Panc1 (cell line): Measurements from ENCODE around the gene MLLT3. TPM values are rescaled to one million over a fixed set of nuclear protein-coding genes. Genes with fewer than 3 reads are reported as not detected.

ENCODE experiments used
- ATAC-seq: fragments of 200-7000 bp; cut with Tn5 transposase; 2 replicates; pipeline ENCODE4 v1.9.1; 2020; ENCODE audit warnings: mild to moderate bottlenecking, moderate library complexity
- BruUV-seq: library from RNA; stranded (reverse); fragments of 400-500 nt; replicated peaks from 2 replicates; lab custom pipeline; 2021; lab: Mats Ljungman, UMichigan
- CTCF ChIA-PET: fragments of 300-600 bp; sonication (Branson Sonifier 250); formaldehyde crosslinking; loops from one replicate; lab custom pipeline; 2022; ENCODE audit warnings: antibody characterized with exemption; lab: Charles Lee
- POLR2A ChIA-PET: fragments of 300-600 bp; sonication (Branson Sonifier 250); formaldehyde crosslinking; loops from one replicate; lab custom pipeline; 2022; ENCODE audit warnings: antibody characterized with exemption; lab: Charles Lee
- DNase-seq: peaks from one replicate; pipeline ENCODE4 v3.0.0-alpha.2; 2010; ENCODE audit warnings: low read depth, low spot score
- H3K27ac ChIP-seq: 2 replicates; pipeline ENCODE4 v1.5.1; 2011; ENCODE audit warnings: mild to moderate bottlenecking, low read length, inconsistent platforms
- H3K27me3 ChIP-seq: fragments of 200-500 bp; sonication (Bioruptor generic); 2 replicates; pipeline ENCODE4 v1.6.0; 2014; ENCODE audit warnings: low read length, inconsistent platforms; ENCODE audit not compliant: control insufficient read depth, insufficient read depth
- H3K36me3 ChIP-seq: fragments of 200-500 bp; sonication (Bioruptor generic); 2 replicates; pipeline ENCODE4 v1.5.1; 2014; ENCODE audit warnings: inconsistent platforms, mild to moderate bottlenecking, low read length, moderate library complexity; ENCODE audit not compliant: control insufficient read depth, insufficient read depth
- H3K4me1 ChIP-seq: 2 replicates; pipeline ENCODE4 v1.5.1; 2011; ENCODE audit warnings: inconsistent platforms, mild to moderate bottlenecking, low read length, moderate library complexity; ENCODE audit not compliant: control insufficient read depth, insufficient read depth
- H3K4me3 ChIP-seq, 2 experiments: 2 replicates each; pipeline ENCODE4 v1.5.1; 2011 to 2012; ENCODE audit warnings: low read depth in 2 of 2, low read length in 2 of 2, mild to moderate bottlenecking in 2 of 2, inconsistent platforms in 1 of 2, moderate library complexity in 1 of 2
- H3K9me3 ChIP-seq: fragments of 200-500 bp; sonication (Bioruptor generic); 2 replicates; pipeline ENCODE4 v1.5.1; 2014; ENCODE audit warnings: low read depth, mild to moderate bottlenecking, inconsistent platforms, low read length, moderate library complexity; ENCODE audit not compliant: control insufficient read depth, insufficient read depth
- POLR2AphosphoS5 ChIP-seq: IDR thresholded peaks from 2 replicates; pipeline ENCODE4 v1.6.1; 2012; ENCODE audit warnings: mild to moderate bottlenecking, low read depth, low read length, moderate library complexity
- REST ChIP-seq, 2 experiments: IDR thresholded peaks; 2 replicates each; pipeline ENCODE4 v1.6.1; 2011 to 2012; ENCODE audit warnings: low read depth in 2 of 2, control low read depth in 1 of 2, low read length in 1 of 2, mild to moderate bottlenecking in 1 of 2, moderate library complexity in 1 of 2; ENCODE audit not compliant: insufficient read depth in 1 of 2
- SIN3A ChIP-seq: IDR thresholded peaks from 2 replicates; pipeline ENCODE4 v1.6.1; 2012; ENCODE audit warnings: low read depth, mild to moderate bottlenecking, low read length, moderate library complexity, borderline replicate concordance; ENCODE audit not compliant: insufficient read depth
- TCF7L2 ChIP-seq: IDR thresholded peaks from 2 replicates; pipeline ENCODE4 v1.6.1; 2011; ENCODE audit warnings: mild to moderate bottlenecking, low read depth, low read length, inconsistent platforms
- in situ Hi-C: cut with HindIII; loops from 2 replicates; pipeline ENCODE4 v1.10.0; 2016; ENCODE audit warnings: low sequenced_read_pairs, low pct_unique_long_range_greater_than_20kb
- intact Hi-C: fragments of 100-400 bp; cut with micrococcal nuclease; formaldehyde crosslinking; loops from one replicate; pipeline ENCODE4 v1.10.0; 2022; ENCODE audit not compliant: unreplicated experiment
- total RNA-seq: library from RNA; stranded (reverse); gene quantifications from one replicate; pipeline ENCODE4 v1.2.1, GENCODE V29; 2021; ENCODE audit not compliant: unreplicated experiment
- TF ChIP-seq, protein P1 (sequence below): fragments of 450-650 bp; IDR thresholded peaks from 2 replicates; pipeline ENCODE4 v1.5.1; 2017; ENCODE audit warnings: mild to moderate bottlenecking

The MLLT3 gene
- total RNA-seq, 1 experiment from 2014 or later, result 0.49 TPM

DNA sequence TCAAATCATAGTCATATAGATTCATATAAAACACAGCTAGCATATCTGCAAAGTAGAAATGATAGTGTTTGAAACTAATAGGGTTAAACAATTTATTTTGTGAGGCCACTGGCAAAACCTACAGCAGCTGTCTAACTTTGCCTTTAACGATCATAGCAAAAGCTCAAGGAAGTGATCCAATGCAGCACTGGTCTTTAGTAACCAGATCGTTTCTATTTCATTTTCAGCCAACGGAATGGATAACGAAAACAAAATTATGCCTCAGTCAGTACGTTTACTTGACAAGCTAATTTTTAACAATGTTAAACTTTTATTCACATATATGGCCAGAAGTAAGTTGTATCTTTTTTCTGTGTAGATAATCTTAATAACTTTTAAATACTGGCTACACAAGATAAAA, 17.7 kb downstream of the MLLT3 start:
- ATAC-seq, result no peak
- POLR2A ChIA-PET, result no interaction called here

DNA sequence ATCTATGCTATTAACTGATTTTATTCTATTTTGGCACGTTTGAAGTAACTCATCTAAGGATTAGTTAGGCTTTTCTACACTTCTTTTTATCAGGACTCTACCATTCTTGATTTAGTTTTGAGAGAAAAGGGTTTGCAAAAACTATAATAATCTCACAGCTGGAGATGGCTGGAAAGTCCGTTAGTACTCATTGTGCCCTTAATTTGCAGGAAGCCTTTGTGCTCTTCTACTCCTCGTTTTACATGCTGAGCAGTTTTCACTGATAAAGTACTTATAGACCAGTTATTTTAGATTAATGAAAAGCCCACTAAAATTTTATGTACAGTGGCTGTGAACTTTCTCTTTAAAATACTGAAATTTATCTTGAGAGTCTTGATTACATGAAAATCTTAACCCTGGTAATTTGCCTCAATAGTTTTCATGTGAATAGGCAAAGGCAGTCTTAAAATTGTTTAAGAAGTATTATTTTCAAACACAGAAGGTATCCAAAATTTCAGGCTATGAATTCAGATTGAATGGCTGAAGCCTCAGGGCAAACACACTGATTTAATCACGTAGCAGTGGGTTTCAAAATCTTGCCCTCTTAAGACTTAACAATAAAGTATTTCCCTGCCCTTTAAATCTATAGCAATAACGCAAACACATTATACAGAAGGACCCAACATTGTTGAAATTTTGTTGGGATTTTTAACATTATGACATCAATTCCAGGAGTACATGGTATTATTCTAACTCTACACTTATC, 18.6 kb downstream of the MLLT3 start:
- Histone ChIP-seq H3K9me3 (no peaks in the 10 kb centered on the region), H3K27ac (no peak overlapping the region), H3K4me3 (no peak overlapping the region), H3K36me3 (no peaks in the 10 kb centered on the region), H3K27me3 (no peaks in the 10 kb centered on the region), H3K4me1 (no peaks in the 10 kb centered on the region)
- ATAC-seq (no peak), DNase-seq (no peak)
- intact Hi-C loops, result loop anchor here (10.0 kb wide), 1 partner anchor 249 kb away; no protein-coding TSS in a partner anchor
- ChIA-PET POLR2A (no interaction called here), CTCF (no interaction called here)
- no TSS peak for BruUV-seq
- in situ Hi-C loops, result no loop called here
- TF ChIP-seq SIN3A, result no peak
- TF ChIP-seq, protein P1, sequence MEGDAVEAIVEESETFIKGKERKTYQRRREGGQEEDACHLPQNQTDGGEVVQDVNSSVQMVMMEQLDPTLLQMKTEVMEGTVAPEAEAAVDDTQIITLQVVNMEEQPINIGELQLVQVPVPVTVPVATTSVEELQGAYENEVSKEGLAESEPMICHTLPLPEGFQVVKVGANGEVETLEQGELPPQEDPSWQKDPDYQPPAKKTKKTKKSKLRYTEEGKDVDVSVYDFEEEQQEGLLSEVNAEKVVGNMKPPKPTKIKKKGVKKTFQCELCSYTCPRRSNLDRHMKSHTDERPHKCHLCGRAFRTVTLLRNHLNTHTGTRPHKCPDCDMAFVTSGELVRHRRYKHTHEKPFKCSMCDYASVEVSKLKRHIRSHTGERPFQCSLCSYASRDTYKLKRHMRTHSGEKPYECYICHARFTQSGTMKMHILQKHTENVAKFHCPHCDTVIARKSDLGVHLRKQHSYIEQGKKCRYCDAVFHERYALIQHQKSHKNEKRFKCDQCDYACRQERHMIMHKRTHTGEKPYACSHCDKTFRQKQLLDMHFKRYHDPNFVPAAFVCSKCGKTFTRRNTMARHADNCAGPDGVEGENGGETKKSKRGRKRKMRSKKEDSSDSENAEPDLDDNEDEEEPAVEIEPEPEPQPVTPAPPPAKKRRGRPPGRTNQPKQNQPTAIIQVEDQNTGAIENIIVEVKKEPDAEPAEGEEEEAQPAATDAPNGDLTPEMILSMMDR, result no peak
- no peak for TF ChIP-seq POLR2AphosphoS5
- no peak for TF ChIP-seq TCF7L2
- no peak for TF ChIP-seq REST (IDR thresholded peaks at IDR 0.05; ENCODE audit: insufficient read depth in 1 of 2, low read depth in 2 of 2, low read length in 1 of 2)

More for the DNA sequence above, 17.7 kb downstream of the MLLT3 start:
- BruUV-seq, result no TSS peak
- in situ Hi-C loops (no loop called here), intact Hi-C loops (loop anchor here (10.0 kb wide), 1 partner anchor 250 kb away; no protein-coding TSS in a partner anchor)
- CTCF ChIA-PET, result no interaction called here
- no peaks in the 10 kb centered on the region for H3K27me3 ChIP-seq
- H3K4me3 ChIP-seq, result no peak overlapping the region
- no peaks in the 10 kb centered on the region for H3K36me3 ChIP-seq
- H3K27ac ChIP-seq, result no peak overlapping the region
- no peaks in the 10 kb centered on the region for H3K4me1 ChIP-seq
- TF ChIP-seq TCF7L2 (no peak), REST (IDR thresholded peaks at IDR 0.05; ENCODE audit: insufficient read depth in 1 of 2, low read depth in 2 of 2, low read length in 1 of 2) (no peak), SIN3A (no peak), POLR2AphosphoS5 (no peak)
- TF ChIP-seq, protein P1, result no peak
- no peak for DNase-seq
- H3K9me3 ChIP-seq, result no peaks in the 10 kb centered on the region
